Eye (tissue), 1 donor: ENCODE results near the gene ACVR2A.
A peak's percentile ranks its signal among the peaks of the same experiment; 100 is the strongest.

Experiments used
- DNase-seq: peaks from one replicate; pipeline ENCODE4 v3.0.0-alpha.2; 2015

ACVR2A gene

GRCh38 chr2:147927053-147927588, 82.3 kb downstream of the ACVR2A start:
- no peak for DNase-seq

GRCh38 chr2:147933931-147934330, 89.1 kb downstream of the ACVR2A start:
- no peak for DNase-seq

GRCh38 chr2:147934881-147935620, 90.2 kb downstream of the ACVR2A start:
- no peak for DNase-seq

DNA sequence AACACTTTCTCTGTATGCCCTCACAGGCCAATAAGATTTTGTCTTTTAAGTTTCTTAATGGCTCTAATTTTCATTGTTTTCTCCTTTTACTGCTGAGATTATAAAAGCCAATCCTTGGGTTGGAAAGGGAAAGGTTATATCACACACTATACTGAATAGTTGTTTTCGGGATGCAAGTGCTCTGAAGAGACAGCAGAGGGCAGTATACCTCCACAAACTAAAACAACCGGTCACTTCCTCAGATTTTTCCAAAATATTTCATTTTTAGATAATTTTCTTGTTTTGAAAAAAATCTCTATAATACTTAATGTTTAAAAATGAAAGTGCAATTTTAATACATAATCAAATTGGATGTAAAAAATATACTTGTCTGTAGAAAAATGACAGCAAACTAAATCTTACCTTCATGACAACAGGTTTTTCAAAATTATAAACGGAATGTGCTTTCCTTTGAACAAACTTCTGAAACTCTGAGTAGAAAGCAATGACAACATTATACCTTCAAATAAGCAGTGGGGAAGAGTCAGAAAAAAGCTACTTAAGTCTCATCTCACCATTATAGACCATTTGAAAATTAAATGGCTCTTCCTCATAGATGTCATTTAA, 93.0 kb downstream of the ACVR2A start:
- DNase-seq = peak; percentile 57

- no peak for DNase-seq
Observed at GRCh38 chr2:147939313-147939712, 94.5 kb downstream of the ACVR2A start.

- DNase-seq = no peak
Observed at GRCh38 chr2:147945660-147946059, 100.8 kb downstream of the ACVR2A start.

GRCh38 chr2:147952118-147952517, 107.3 kb downstream of the ACVR2A start:
- no peak for DNase-seq

DNA sequence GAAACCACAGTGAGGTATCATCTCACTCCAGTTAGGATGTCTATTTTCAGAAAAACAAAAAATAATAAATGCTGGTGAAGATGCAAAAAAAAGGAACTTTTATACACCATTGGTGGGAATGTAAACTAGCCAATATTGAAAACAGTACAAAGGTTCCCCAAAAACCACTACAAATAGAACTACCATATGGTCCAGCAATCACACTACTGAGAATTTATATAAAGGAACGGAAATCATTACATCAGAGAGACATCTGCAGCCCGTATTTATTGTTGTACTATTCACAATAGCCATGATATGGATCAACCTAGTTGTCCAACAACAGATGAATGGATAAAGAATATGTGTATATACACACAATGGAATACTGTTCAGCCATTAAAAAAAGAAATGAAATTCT, 123.7 kb downstream of the ACVR2A start:
- no peak for DNase-seq

GRCh38 chr2:147976102-147976501, 131.3 kb downstream of the ACVR2A start:
- DNase-seq = no peak

GRCh38 chr2:147977679-147978078, 132.8 kb downstream of the ACVR2A start:
- DNase-seq = no peak
